A673 (cell line): ENCODE data around the gene NAMPT. TPM values are rescaled to one million over a fixed set of nuclear protein-coding genes. Genes with fewer than 3 reads are reported as not detected.

Experiments
- BruUV-seq: library from RNA; stranded (reverse); fragments of 400-500 nt; replicated peaks from 2 replicates; lab custom pipeline; 2021; lab: Mats Ljungman, UMichigan
- CTCF ChIA-PET: fragments of 300-600 bp; sonication (Branson Sonifier 250); formaldehyde crosslinking; loops from one replicate; lab custom pipeline; 2022; ENCODE audit warnings: antibody characterized with exemption; lab: Charles Lee
- POLR2A ChIA-PET: fragments of 300-600 bp; sonication (Branson Sonifier 250); formaldehyde crosslinking; loops from one replicate; lab custom pipeline; 2022; ENCODE audit warnings: antibody characterized with exemption; ENCODE audit not compliant: low non-redundant PET; lab: Charles Lee
- DNase-seq: peaks from one replicate; pipeline ENCODE4 v3.0.0-alpha.2; 2015; ENCODE audit warnings: low spot score
- H3K27ac ChIP-seq: fragments of 200-600 bp; sonication (generic); 2 replicates; pipeline ENCODE4 v1.5.1; 2016; ENCODE audit warnings: mixed run types, low read depth, mild to moderate bottlenecking, mixed read lengths, antibody characterized with exemption, low read length; ENCODE audit not compliant: poor library complexity, severe bottlenecking
- H3K27me3 ChIP-seq: fragments of 200-600 bp; sonication (generic); replicated peaks from 2 replicates; pipeline ENCODE4 v1.6.1; 2017; ENCODE audit warnings: mixed run types, low read depth, mild to moderate bottlenecking, mixed read lengths, antibody characterized with exemption, low read length; ENCODE audit not compliant: insufficient read depth, poor library complexity
- H3K36me3 ChIP-seq: fragments of 200-600 bp; sonication (generic); 2 replicates; pipeline ENCODE4 v1.6.1; 2016; ENCODE audit warnings: mixed run types, mild to moderate bottlenecking, mixed read lengths, antibody characterized with exemption, low read length; ENCODE audit not compliant: insufficient read depth, poor library complexity, severe bottlenecking
- H3K4me1 ChIP-seq: fragments of 200-600 bp; sonication (generic); 2 replicates; pipeline ENCODE4 v1.6.1; 2017; ENCODE audit warnings: mixed run types, mild to moderate bottlenecking, mixed read lengths, antibody characterized with exemption, low read length; ENCODE audit not compliant: insufficient read depth, poor library complexity, severe bottlenecking
- H3K4me3 ChIP-seq: fragments of 200-600 bp; sonication (generic); 2 replicates; pipeline ENCODE4 v1.5.1; 2016; ENCODE audit warnings: low read depth, mixed run types, mild to moderate bottlenecking, mixed read lengths, low read length; ENCODE audit not compliant: poor library complexity, severe bottlenecking
- H3K9me3 ChIP-seq: fragments of 200-600 bp; sonication (generic); 2 replicates; pipeline ENCODE4 v1.6.1; 2016; ENCODE audit warnings: mixed run types, low read depth, mild to moderate bottlenecking, mixed read lengths, antibody characterized with exemption, low read length; ENCODE audit not compliant: poor library complexity, severe bottlenecking
- CTCF ChIP-seq: fragments of 300-800, 200-600 bp; sonication (generic); conservative IDR thresholded peaks from 2 replicates; pipeline ENCODE4 v1.5.1; 2017; ENCODE audit warnings: low read depth, mild to moderate bottlenecking, antibody characterized with exemption, low read length, moderate library complexity, mixed read lengths
- EZH2 ChIP-seq: fragments of 200-600 bp; sonication (generic); IDR thresholded peaks from 2 replicates; pipeline ENCODE4 v1.6.1; 2017; ENCODE audit warnings: borderline replicate concordance, low read depth, mild to moderate bottlenecking, mixed read lengths, antibody characterized with exemption, low read length; ENCODE audit not compliant: poor library complexity, severe bottlenecking
- intact Hi-C: fragments of 100-400 bp; cut with micrococcal nuclease; formaldehyde crosslinking; loops from one replicate; pipeline ENCODE4 v1.10.0; 2022; ENCODE audit not compliant: unreplicated experiment
- total RNA-seq: library from RNA; stranded (reverse); gene quantifications from 2 replicates; pipeline ENCODE4 v1.2.3, GENCODE V29; 2021

The NAMPT gene
- total RNA-seq, 1 experiment from 2014 or later = 68.0 TPM

GRCh38 chr7:106238830-106239229 lies 46.0 kb downstream of the NAMPT start:
- DNase-seq = no peak
- ChIA-PET POLR2A (no interaction called here), CTCF (no interaction called here)
- no peaks in the 10 kb centered on the region for H3K9me3 ChIP-seq
- TF ChIP-seq CTCF (no peak), EZH2 (no peak)
- no peaks in the 10 kb centered on the region for H3K4me1 ChIP-seq
- H3K27ac ChIP-seq = no peak overlapping the region
- H3K36me3 ChIP-seq = no peaks in the 10 kb centered on the region
- intact Hi-C loops = no loop called here
- no TSS peak for BruUV-seq
- H3K4me3 ChIP-seq = no peak overlapping the region
- no peaks in the 10 kb centered on the region for H3K27me3 ChIP-seq

GRCh38 chr7:106236065-106236464 lies 48.7 kb downstream of the NAMPT start:
- H3K4me1 ChIP-seq = no peaks in the 10 kb centered on the region
- no peak for TF ChIP-seq CTCF
- TF ChIP-seq EZH2 = no peak
- no peak overlapping the region for H3K27ac ChIP-seq
- H3K9me3 ChIP-seq = no peaks in the 10 kb centered on the region
- CTCF ChIA-PET = no interaction called here
- POLR2A ChIA-PET = no interaction called here
- DNase-seq = no peak
- intact Hi-C loops = no loop called here
- no peaks in the 10 kb centered on the region for H3K36me3 ChIP-seq
- BruUV-seq = no TSS peak
- H3K27me3 ChIP-seq = no peaks in the 10 kb centered on the region
- no peak overlapping the region for H3K4me3 ChIP-seq

GRCh38 chr7:106234425-106234824 lies 50.4 kb downstream of the NAMPT start:
- H3K27ac ChIP-seq = no peak overlapping the region
- intact Hi-C loops = no loop called here
- no peaks in the 10 kb centered on the region for H3K4me1 ChIP-seq
- TF ChIP-seq EZH2 (no peak), CTCF (no peak)
- H3K36me3 ChIP-seq = no peaks in the 10 kb centered on the region
- BruUV-seq = no TSS peak
- no peak for DNase-seq
- no peaks in the 10 kb centered on the region for H3K27me3 ChIP-seq
- POLR2A ChIA-PET = no interaction called here
- H3K9me3 ChIP-seq = no peaks in the 10 kb centered on the region
- CTCF ChIA-PET = no interaction called here
- H3K4me3 ChIP-seq = no peak overlapping the region
